HEK293 (cell line): ENCODE results near the gene ITGB3.

Experiments used
- FEZF1 ChIP-seq: fragments of 450-650 bp; formaldehyde crosslinking; IDR thresholded peaks from 2 replicates; pipeline ENCODE4 v1.5.1; 2016; ENCODE audit warnings: missing biosample characterization, missing genetic modification characterization
- GLIS1 ChIP-seq: fragments of 450-650 bp; formaldehyde crosslinking; IDR thresholded peaks from 2 replicates; pipeline ENCODE4 v1.5.1; 2016; ENCODE audit warnings: missing biosample characterization, missing genetic modification characterization
- KLF17 ChIP-seq: fragments of 450-650 bp; formaldehyde crosslinking; IDR thresholded peaks from 2 replicates; pipeline ENCODE4 v1.5.1; 2016; ENCODE audit warnings: missing biosample characterization, missing genetic modification characterization
- KLF8 ChIP-seq: fragments of 450-650 bp; formaldehyde crosslinking; IDR thresholded peaks from 2 replicates; pipeline ENCODE4 v1.5.1; 2016; ENCODE audit warnings: missing biosample characterization, missing genetic modification characterization
- PATZ1 ChIP-seq: fragments of 450-650 bp; formaldehyde crosslinking; IDR thresholded peaks from 2 replicates; pipeline ENCODE4 v1.5.1; 2016; ENCODE audit warnings: missing biosample characterization, missing genetic modification characterization
- SCRT1 ChIP-seq: fragments of 450-650 bp; formaldehyde crosslinking; IDR thresholded peaks from 2 replicates; pipeline ENCODE4 v1.5.1; 2016; ENCODE audit warnings: missing biosample characterization, missing genetic modification characterization, borderline replicate concordance
- SCRT2 ChIP-seq: fragments of 450-650 bp; formaldehyde crosslinking; IDR thresholded peaks from 2 replicates; pipeline ENCODE4 v1.5.1; 2016; ENCODE audit warnings: missing biosample characterization, missing genetic modification characterization
- TCF7L2 ChIP-seq: IDR thresholded peaks from 2 replicates; pipeline ENCODE4 v1.6.1; 2011; ENCODE audit warnings: low read depth, mild to moderate bottlenecking, inconsistent platforms, low read length, moderate library complexity, borderline replicate concordance
- TRIM28 ChIP-seq: IDR thresholded peaks from 2 replicates; pipeline ENCODE4 v1.6.1; 2011; ENCODE audit warnings: low read length, control low read depth, borderline replicate concordance
- TSHZ1 ChIP-seq: fragments of 450-650 bp; formaldehyde crosslinking; IDR thresholded peaks from 2 replicates; pipeline ENCODE4 v1.5.1; 2016; ENCODE audit warnings: missing biosample characterization, missing genetic modification characterization, borderline replicate concordance
- WT1 ChIP-seq: fragments of 450-650 bp; formaldehyde crosslinking; IDR thresholded peaks from 2 replicates; pipeline ENCODE4 v1.5.1; 2016; ENCODE audit warnings: missing biosample characterization, missing genetic modification characterization
- ZBTB17 ChIP-seq: fragments of 450-650 bp; formaldehyde crosslinking; IDR thresholded peaks from 2 replicates; pipeline ENCODE4 v1.5.1; 2016; ENCODE audit warnings: missing biosample characterization, missing genetic modification characterization
- ZEB2 ChIP-seq: fragments of 450-650 bp; formaldehyde crosslinking; IDR thresholded peaks from 2 replicates; pipeline ENCODE4 v1.5.1; 2016; ENCODE audit warnings: missing biosample characterization, missing genetic modification characterization
- ZFP69B ChIP-seq: fragments of 450-650 bp; formaldehyde crosslinking; IDR thresholded peaks from 2 replicates; pipeline ENCODE4 v1.5.1; 2016; ENCODE audit warnings: missing biosample characterization, missing genetic modification characterization
- ZNF133 ChIP-seq: fragments of 450-650 bp; formaldehyde crosslinking; IDR thresholded peaks from 2 replicates; pipeline ENCODE4 v1.5.1; 2016; ENCODE audit warnings: missing biosample characterization, missing genetic modification characterization
- ZNF19 ChIP-seq: fragments of 450-650 bp; formaldehyde crosslinking; IDR thresholded peaks from 2 replicates; pipeline ENCODE4; 2016; ENCODE audit warnings: missing biosample characterization, missing genetic modification characterization, low read depth
- ZNF202 ChIP-seq: fragments of 450-650 bp; formaldehyde crosslinking; IDR thresholded peaks from 2 replicates; pipeline ENCODE4 v1.5.1; 2016; ENCODE audit warnings: missing biosample characterization, missing genetic modification characterization, borderline replicate concordance
- ZNF266 ChIP-seq: fragments of 450-650 bp; formaldehyde crosslinking; IDR thresholded peaks from 2 replicates; pipeline ENCODE4 v1.5.1; 2016; ENCODE audit warnings: missing biosample characterization, missing genetic modification characterization, low read depth
- ZNF335 ChIP-seq: fragments of 450-650 bp; formaldehyde crosslinking; conservative IDR thresholded peaks from 2 replicates; pipeline ENCODE4 v1.5.1; 2016; ENCODE audit warnings: missing biosample characterization, missing genetic modification characterization
- ZNF416 ChIP-seq: fragments of 450-650 bp; formaldehyde crosslinking; IDR thresholded peaks from 2 replicates; pipeline ENCODE4 v1.5.1; 2016; ENCODE audit warnings: missing biosample characterization, missing genetic modification characterization
- ZNF518A ChIP-seq: fragments of 450-650 bp; formaldehyde crosslinking; conservative IDR thresholded peaks from 2 replicates; pipeline ENCODE4 v1.5.1; 2016; ENCODE audit warnings: low read depth, missing biosample characterization, missing genetic modification characterization
- ZNF530 ChIP-seq: fragments of 450-650 bp; formaldehyde crosslinking; IDR thresholded peaks from 2 replicates; pipeline ENCODE4 v1.5.1; 2016; ENCODE audit warnings: low read depth, missing biosample characterization, missing genetic modification characterization
- ZNF585B ChIP-seq: fragments of 450-650 bp; formaldehyde crosslinking; IDR thresholded peaks from 2 replicates; pipeline ENCODE4 v1.5.1; 2016; ENCODE audit warnings: missing biosample characterization, missing genetic modification characterization
- ZNF600 ChIP-seq: fragments of 450-650 bp; formaldehyde crosslinking; IDR thresholded peaks from 2 replicates; pipeline ENCODE4 v1.5.1; 2016; ENCODE audit warnings: missing biosample characterization, missing genetic modification characterization
- ZNF623 ChIP-seq: fragments of 450-650 bp; formaldehyde crosslinking; IDR thresholded peaks from 2 replicates; pipeline ENCODE4 v1.5.1; 2016; ENCODE audit warnings: missing biosample characterization, missing genetic modification characterization
- ZNF692 ChIP-seq: fragments of 450-650 bp; formaldehyde crosslinking; IDR thresholded peaks from 2 replicates; pipeline ENCODE4 v1.5.1; 2016; ENCODE audit warnings: missing biosample characterization, missing genetic modification characterization

The ITGB3 gene

GRCh38 chr17:47275245-47275984 lies 21.8 kb downstream of the ITGB3 start (continued):
- TF ChIP-seq PATZ1 (peak; percentile 30), WT1 (tag by site-specific recombination) (peak; percentile 86), ZNF530 (tag by site-specific recombination) (no peak), SCRT2 (tag by site-specific recombination) (peak; percentile 85), TSHZ1 (tag by site-specific recombination) (no peak), ZNF623 (no peak), ZNF133 (tag by site-specific recombination) (peak; percentile 26; the same call in 1 of the 2 replicates), ZNF585B (tag by site-specific recombination) (no peak), ZNF692 (tag by site-specific recombination) (0 out of 2 replicates have a peak, but pooled peaks have one; percentile 27), KLF8 (no peak), ZEB2 (tag by site-specific recombination) (peak; percentile 32; the same call in 1 of the 2 replicates), FEZF1 (tag by site-specific recombination) (peak; percentile 59), ZNF600 (tag by site-specific recombination) (peak; percentile 91; the same call in 1 of the 2 replicates), ZBTB17 (peak; percentile 65), GLIS1 (tag by site-specific recombination) (peak; percentile 46; the same call in 1 of the 2 replicates), TRIM28 (0 out of 2 replicates have a peak, but pooled peaks have one; percentile 45), ZNF335 (peak; percentile 94), ZNF518A (tag by site-specific recombination) (peak; percentile 36; the same call in 1 of the 2 replicates), ZNF266 (tag by site-specific recombination) (no peak), ZFP69B (tag by site-specific recombination) (no peak), KLF17 (tag by site-specific recombination) (0 out of 2 replicates have a peak, but pooled peaks have one; percentile 23), SCRT1 (tag by site-specific recombination) (peak; percentile 72; the same call in 1 of the 2 replicates), ZNF416 (no peak), TCF7L2 (no peak), ZNF19 (tag by site-specific recombination) (no peak), ZNF202 (tag by site-specific recombination) (no peak)
